Endothelial cell (in vitro differentiated cells): ENCODE measurements around the gene OAF. TPM values are rescaled to one million over a fixed set of nuclear protein-coding genes. Genes with fewer than 3 reads are reported as not detected.
"Not testable (repeated sequence)": the region's sequence is repeated elsewhere in the genome, so short reads cannot be mapped to it uniquely, and the experiment has no call there.

Experiments used
- DNase-seq: peaks from one replicate; pipeline ENCODE4 v3.0.0; 2021; ENCODE audit warnings: low spot score
- H3K27ac Mint-ChIP-seq: one replicate; pipeline ENCODE4 v1.8.0; 2021; ENCODE audit warnings: mixed read lengths, inconsistent platforms; ENCODE audit not compliant: unreplicated experiment
- H3K27me3 Mint-ChIP-seq: one replicate; pipeline ENCODE4 v1.8.0; 2021; ENCODE audit warnings: mild to moderate bottlenecking, moderate library complexity, mixed read lengths, inconsistent platforms; ENCODE audit not compliant: unreplicated experiment
- H3K36me3 Mint-ChIP-seq: one replicate; pipeline ENCODE4 v1.8.0; 2021; ENCODE audit warnings: mild to moderate bottlenecking, low read depth, mixed read lengths, inconsistent platforms; ENCODE audit not compliant: unreplicated experiment
- H3K4me1 Mint-ChIP-seq: one replicate; pipeline ENCODE4 v1.8.0; 2021; ENCODE audit warnings: mild to moderate bottlenecking, mixed read lengths, inconsistent platforms; ENCODE audit not compliant: unreplicated experiment
- H3K4me3 Mint-ChIP-seq: one replicate; pipeline ENCODE4 v1.8.0; 2021; ENCODE audit warnings: mild to moderate bottlenecking, mixed read lengths, inconsistent platforms; ENCODE audit not compliant: unreplicated experiment
- H3K9me3 Mint-ChIP-seq: one replicate; pipeline ENCODE4 v1.8.0; 2021; ENCODE audit warnings: mixed read lengths, inconsistent platforms; ENCODE audit not compliant: unreplicated experiment
- total RNA-seq: library from RNA; stranded (reverse); fragmentation: NEBNext Ultra II Directional; extraction: Animal tissue kit (Norgen Biotek cat#: 25700); gene quantifications from one replicate; pipeline ENCODE4 v1.2.1, GENCODE V29; 2021; ENCODE audit not compliant: unreplicated experiment
- TF ChIP-seq, protein P1 (sequence below): fragments of 200-600 bp; sonication (generic); IDR thresholded peaks from one replicate; pipeline ENCODE4 v1.5.0; 2021; ENCODE audit warnings: antibody characterized with exemption; ENCODE audit not compliant: unreplicated experiment

Gene OAF
- total RNA-seq, 1 donor from 2014 or later, result 15.5 TPM

DNA sequence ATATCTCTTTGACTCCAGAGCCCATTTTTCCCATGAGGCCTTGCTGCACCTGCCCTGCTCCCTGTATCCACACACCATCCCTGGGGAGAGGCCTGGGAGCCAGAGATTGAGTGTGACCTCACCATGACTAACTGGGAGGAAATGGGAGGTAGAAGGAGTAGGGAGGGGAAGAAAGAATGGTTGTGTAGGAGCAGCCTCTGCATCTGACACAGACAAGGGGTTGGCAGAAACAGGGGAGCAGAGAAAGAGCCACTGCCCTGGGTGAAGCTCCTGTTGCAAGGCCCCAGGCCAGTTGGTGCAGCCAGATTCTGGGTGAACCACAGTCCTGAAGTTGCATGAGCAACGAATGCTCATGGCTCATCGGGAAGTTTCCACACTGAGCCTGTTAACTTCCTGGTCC is 61.5 kb downstream of the OAF start:
- no peak overlapping the region for H3K4me3 Mint-ChIP-seq
- peaks cover 10% of the 10 kb centered on the region for H3K27me3 Mint-ChIP-seq
- peaks cover 8% of the 10 kb centered on the region for H3K36me3 Mint-ChIP-seq
- DNase-seq, result no peak
- no peaks in the 10 kb centered on the region for H3K9me3 Mint-ChIP-seq
- TF ChIP-seq, protein P1, sequence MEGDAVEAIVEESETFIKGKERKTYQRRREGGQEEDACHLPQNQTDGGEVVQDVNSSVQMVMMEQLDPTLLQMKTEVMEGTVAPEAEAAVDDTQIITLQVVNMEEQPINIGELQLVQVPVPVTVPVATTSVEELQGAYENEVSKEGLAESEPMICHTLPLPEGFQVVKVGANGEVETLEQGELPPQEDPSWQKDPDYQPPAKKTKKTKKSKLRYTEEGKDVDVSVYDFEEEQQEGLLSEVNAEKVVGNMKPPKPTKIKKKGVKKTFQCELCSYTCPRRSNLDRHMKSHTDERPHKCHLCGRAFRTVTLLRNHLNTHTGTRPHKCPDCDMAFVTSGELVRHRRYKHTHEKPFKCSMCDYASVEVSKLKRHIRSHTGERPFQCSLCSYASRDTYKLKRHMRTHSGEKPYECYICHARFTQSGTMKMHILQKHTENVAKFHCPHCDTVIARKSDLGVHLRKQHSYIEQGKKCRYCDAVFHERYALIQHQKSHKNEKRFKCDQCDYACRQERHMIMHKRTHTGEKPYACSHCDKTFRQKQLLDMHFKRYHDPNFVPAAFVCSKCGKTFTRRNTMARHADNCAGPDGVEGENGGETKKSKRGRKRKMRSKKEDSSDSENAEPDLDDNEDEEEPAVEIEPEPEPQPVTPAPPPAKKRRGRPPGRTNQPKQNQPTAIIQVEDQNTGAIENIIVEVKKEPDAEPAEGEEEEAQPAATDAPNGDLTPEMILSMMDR, result no peak
- H3K27ac Mint-ChIP-seq, result no peak overlapping the region
- H3K4me1 Mint-ChIP-seq, result peaks cover 14% of the 10 kb centered on the region

DNA sequence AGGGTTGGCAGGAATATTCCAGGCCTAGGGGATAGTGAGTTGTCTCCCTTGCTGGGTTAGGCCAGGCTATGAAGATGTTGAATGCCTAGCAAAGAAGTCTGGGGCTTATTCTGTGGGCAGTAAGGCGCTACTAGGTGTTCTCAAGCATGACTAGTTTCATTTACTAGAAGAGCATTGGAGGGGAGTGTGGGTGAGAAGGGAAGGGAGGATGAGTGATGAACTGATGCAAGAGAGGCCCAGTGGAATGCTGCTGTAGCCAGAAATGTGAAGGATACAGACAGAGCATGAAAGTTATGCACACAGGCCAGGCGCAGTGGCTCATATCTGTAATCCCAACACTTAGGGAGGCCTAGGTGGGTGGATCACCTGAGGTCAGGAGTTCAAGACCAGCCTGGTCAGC is 62.6 kb downstream of the OAF start:
- Mint-ChIP-seq H3K9me3 (no peaks in the 10 kb centered on the region), H3K27ac (no peak overlapping the region), H3K4me1 (peaks cover 14% of the 10 kb centered on the region), H3K27me3 (peaks cover 10% of the 10 kb centered on the region), H3K36me3 (peaks cover 8% of the 10 kb centered on the region), H3K4me3 (no peak overlapping the region)
- TF ChIP-seq, protein P1, result no peak
- no peak for DNase-seq

DNA sequence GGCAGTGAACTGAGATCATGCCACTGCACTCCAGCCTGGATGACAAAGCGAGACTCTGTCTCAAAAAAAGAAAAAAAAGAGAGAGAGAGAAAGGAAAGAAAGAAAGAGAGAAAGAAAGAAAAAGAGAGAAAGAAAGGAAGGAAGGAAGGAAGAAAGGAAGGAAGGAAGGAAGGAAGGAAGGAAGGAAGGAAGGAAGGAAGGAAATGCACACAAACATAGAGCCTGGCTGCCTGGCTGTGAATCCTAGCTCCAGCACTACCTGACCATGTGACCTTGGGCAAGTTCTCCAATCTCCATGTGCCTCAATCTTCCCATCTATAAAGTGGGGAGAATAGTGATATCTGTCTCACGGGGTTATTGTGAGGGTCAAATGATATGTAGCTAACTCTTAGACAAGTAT is 63.1 kb downstream of the OAF start:
- peaks cover 10% of the 10 kb centered on the region for H3K27me3 Mint-ChIP-seq
- not testable (repeated sequence) for H3K4me3 Mint-ChIP-seq, H3K9me3 Mint-ChIP-seq, DNase-seq, H3K36me3 Mint-ChIP-seq, H3K27ac Mint-ChIP-seq
- peaks cover 14% of the 10 kb centered on the region for H3K4me1 Mint-ChIP-seq

DNA sequence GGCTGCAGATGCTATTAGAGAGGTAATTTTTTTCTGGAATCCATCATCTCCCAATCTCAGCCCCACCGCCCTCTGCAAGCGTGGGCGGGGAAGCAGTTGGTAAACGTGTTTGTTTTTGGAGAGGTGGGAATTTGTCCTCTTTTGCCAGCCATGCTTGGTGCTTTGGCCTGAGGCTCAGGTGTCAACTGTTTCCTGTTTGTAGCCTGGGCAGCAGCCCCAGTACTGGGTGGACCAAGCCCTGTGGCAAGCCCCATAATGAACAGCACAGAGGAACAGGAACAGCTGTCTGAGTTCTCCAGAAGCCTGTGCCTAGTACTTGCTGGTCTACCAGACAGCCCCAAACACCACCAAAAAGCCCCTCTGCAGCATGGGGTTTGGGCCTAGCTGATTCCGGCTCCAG is 68.7 kb downstream of the OAF start:
- H3K4me3 Mint-ChIP-seq, result no peak overlapping the region
- no peak overlapping the region for H3K27ac Mint-ChIP-seq
- H3K9me3 Mint-ChIP-seq, result no peaks in the 10 kb centered on the region
- H3K4me1 Mint-ChIP-seq, result peaks cover 12% of the 10 kb centered on the region
- peaks cover 5% of the 10 kb centered on the region for H3K36me3 Mint-ChIP-seq
- TF ChIP-seq, protein P1, result no peak
- DNase-seq, result no peak
- peaks cover 8% of the 10 kb centered on the region for H3K27me3 Mint-ChIP-seq

Other genes with a start within 250 kb of the OAF start
- not detected for gene TRIM29, start 72.9 kb upstream of the OAF start, total RNA-seq
- gene POU2F3, start 29.1 kb downstream of the OAF start, total RNA-seq, result 0.97 TPM
- 15.2 TPM for gene TLCD5, start 114.3 kb downstream of the OAF start, total RNA-seq
- 128 TPM for gene ARHGEF12, start 125.4 kb downstream of the OAF start, total RNA-seq